ENCODE results near the gene ZBTB7A. TPM values are rescaled to one million over a fixed set of nuclear protein-coding genes. Genes with fewer than 3 reads are reported as not detected.

ZBTB7A gene
- total RNA-seq, 1 donor from 2014 or later: 14.5 TPM

DNA sequence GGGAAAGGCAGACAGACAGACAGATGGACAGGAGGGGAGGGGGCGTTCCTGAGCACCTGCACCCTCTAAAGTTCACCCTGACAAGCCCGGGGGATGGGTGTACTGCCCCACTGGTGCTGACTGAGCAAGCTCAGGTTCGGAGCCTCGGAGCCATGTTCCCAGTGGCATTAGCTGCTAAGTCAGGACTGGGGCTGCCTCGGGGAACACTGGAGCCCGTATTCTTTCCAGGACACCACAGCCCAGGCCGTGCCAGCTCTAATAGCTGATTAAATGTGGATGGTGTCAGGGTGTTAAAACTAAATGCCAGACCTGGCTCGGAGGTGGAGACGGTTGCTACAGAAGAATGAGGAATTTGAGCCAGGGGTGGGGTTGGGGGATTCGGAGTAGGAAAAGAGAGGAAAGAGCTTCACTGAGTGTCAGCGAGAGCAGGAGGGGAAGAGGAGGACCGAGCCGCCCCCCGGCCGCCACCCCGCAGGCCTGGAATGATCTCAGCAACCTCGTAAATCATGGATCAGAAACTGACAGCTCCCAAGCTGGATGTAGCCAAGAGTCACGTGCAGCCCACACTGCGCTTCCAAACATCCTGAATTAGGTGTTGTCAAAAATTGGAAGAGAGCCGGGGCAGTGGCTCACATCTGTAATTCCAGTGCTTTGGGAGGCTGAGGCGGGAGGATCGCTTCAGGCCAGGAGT, 46.8 kb upstream of the ZBTB7A start:
- Mint-ChIP-seq H3K4me3 (ENCODE audit: unreplicated experiment) (peak overlapping the region; percentile 42), H3K27ac (ENCODE audit: unreplicated experiment) (no peak overlapping the region), H3K27me3 (ENCODE audit: unreplicated experiment) (peaks cover 8% of the 10 kb centered on the region), H3K4me1 (ENCODE audit: unreplicated experiment) (no peaks in the 10 kb centered on the region), H3K9me3 (ENCODE audit: unreplicated experiment) (no peaks in the 10 kb centered on the region), H3K36me3 (ENCODE audit: low read depth, unreplicated experiment) (peaks cover 31% of the 10 kb centered on the region)
- no peak for DNase-seq (ENCODE audit: low spot score)
- TF ChIP-seq, protein P1, sequence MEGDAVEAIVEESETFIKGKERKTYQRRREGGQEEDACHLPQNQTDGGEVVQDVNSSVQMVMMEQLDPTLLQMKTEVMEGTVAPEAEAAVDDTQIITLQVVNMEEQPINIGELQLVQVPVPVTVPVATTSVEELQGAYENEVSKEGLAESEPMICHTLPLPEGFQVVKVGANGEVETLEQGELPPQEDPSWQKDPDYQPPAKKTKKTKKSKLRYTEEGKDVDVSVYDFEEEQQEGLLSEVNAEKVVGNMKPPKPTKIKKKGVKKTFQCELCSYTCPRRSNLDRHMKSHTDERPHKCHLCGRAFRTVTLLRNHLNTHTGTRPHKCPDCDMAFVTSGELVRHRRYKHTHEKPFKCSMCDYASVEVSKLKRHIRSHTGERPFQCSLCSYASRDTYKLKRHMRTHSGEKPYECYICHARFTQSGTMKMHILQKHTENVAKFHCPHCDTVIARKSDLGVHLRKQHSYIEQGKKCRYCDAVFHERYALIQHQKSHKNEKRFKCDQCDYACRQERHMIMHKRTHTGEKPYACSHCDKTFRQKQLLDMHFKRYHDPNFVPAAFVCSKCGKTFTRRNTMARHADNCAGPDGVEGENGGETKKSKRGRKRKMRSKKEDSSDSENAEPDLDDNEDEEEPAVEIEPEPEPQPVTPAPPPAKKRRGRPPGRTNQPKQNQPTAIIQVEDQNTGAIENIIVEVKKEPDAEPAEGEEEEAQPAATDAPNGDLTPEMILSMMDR (IDR thresholded peaks at IDR 0.05; ENCODE audit: unreplicated experiment): no peak

DNA sequence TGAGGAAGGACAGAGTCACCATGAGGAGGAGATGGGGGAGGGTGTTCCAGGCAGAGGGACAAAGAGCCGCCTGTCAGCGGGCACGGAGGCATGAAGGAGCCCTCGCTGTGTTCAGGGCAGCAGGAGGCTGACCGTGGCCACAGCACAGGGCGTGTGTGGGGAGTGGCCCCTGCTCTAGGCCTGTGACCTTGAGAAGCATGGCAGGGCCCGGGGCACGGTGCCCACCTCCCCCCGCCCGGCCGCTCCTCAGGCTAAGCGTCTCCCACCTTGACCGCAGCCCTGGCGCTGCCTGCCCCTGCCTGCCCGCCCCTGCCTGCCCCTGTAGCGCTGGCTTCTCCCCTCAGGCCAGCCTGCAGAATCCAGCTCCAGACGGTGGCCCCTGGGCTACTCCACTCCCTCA, 45.7 kb upstream of the ZBTB7A start:
- Mint-ChIP-seq H3K4me3 (ENCODE audit: unreplicated experiment) (no peak overlapping the region), H3K27ac (ENCODE audit: unreplicated experiment) (no peak overlapping the region), H3K4me1 (ENCODE audit: unreplicated experiment) (no peaks in the 10 kb centered on the region), H3K36me3 (ENCODE audit: low read depth, unreplicated experiment) (peaks cover 35% of the 10 kb centered on the region), H3K27me3 (ENCODE audit: unreplicated experiment) (peaks cover 8% of the 10 kb centered on the region), H3K9me3 (ENCODE audit: unreplicated experiment) (no peaks in the 10 kb centered on the region)
- no peak for DNase-seq (ENCODE audit: low spot score)
- TF ChIP-seq, protein P1 (IDR thresholded peaks at IDR 0.05; ENCODE audit: unreplicated experiment): no peak

DNA sequence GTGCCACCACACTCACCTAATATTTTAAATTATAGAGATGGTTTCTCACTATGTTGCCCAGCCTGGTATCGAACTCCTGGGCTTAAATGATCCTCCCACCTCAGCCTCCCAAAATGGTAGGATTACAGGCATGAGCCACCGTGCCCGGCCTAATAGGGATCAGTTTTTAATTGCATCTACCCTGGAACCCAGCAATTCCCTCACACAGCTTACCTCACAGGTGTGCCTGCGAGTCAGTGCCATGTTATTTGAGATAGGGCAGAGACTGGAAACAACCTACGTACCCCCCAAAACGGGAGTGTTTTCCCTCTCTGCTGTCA, 42.9 kb upstream of the ZBTB7A start:
- peaks cover 10% of the 10 kb centered on the region for H3K27me3 Mint-ChIP-seq (ENCODE audit: unreplicated experiment)
- no peaks in the 10 kb centered on the region for H3K9me3 Mint-ChIP-seq (ENCODE audit: unreplicated experiment)
- H3K4me3 Mint-ChIP-seq (ENCODE audit: unreplicated experiment): no peak overlapping the region
- no peak for DNase-seq (ENCODE audit: low spot score)
- H3K4me1 Mint-ChIP-seq (ENCODE audit: unreplicated experiment): no peaks in the 10 kb centered on the region
- peaks cover 42% of the 10 kb centered on the region for H3K36me3 Mint-ChIP-seq (ENCODE audit: low read depth, unreplicated experiment)
- H3K27ac Mint-ChIP-seq (ENCODE audit: unreplicated experiment): peak overlapping the region; percentile 18
- TF ChIP-seq, protein P1 (IDR thresholded peaks at IDR 0.05; ENCODE audit: unreplicated experiment): no peak

DNA sequence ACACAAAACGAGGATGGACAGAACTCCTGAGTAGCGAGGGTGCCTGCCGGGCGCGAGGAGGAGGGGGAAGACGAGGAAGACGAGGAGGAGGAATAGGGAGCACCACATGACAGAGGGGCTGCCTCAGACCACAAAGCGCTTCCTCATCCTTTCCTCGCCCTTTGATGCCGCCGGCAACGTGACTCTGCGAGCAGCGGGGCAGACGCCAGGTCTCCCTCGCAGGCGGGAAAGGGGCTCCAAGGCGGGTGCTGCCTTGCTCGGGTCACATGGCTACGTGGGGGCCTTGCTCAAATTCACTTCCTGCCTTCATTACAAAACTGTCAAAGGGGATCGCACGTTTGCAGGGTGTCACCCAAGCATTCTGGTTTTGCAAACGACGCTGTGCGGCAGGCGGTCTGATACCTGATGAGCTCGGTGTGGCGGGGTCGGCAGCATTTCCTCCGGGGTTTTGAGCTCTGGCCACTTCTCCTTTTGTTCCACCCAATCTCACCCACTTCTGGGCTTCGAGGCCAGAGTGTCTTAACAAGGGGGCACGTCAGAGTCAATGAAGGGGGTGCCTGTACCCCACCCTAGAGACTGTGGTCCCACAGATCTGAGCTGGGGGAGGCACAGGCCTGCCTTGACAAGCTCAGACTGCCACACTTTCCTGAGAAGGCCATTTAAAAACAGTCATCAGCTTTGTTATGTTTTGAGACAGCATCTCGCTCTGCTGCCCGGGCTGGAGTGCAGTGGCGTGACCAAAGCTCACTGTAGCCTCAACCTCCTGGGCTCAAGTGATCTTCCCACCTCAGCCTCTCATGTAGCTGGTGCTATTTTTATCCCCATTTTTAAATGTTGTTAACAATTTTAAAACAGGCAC, 42.3 kb upstream of the ZBTB7A start:
- H3K4me3 Mint-ChIP-seq (ENCODE audit: unreplicated experiment): no peak overlapping the region
- H3K27me3 Mint-ChIP-seq (ENCODE audit: unreplicated experiment): peaks cover 10% of the 10 kb centered on the region
- H3K36me3 Mint-ChIP-seq (ENCODE audit: low read depth, unreplicated experiment): peaks cover 38% of the 10 kb centered on the region
- H3K27ac Mint-ChIP-seq (ENCODE audit: unreplicated experiment): no peak overlapping the region
- TF ChIP-seq, protein P1 (IDR thresholded peaks at IDR 0.05; ENCODE audit: unreplicated experiment): no peak
- H3K4me1 Mint-ChIP-seq (ENCODE audit: unreplicated experiment): no peaks in the 10 kb centered on the region
- no peak for DNase-seq (ENCODE audit: low spot score)
- no peaks in the 10 kb centered on the region for H3K9me3 Mint-ChIP-seq (ENCODE audit: unreplicated experiment)

- Mint-ChIP-seq H3K4me1 (ENCODE audit: unreplicated experiment) (no peaks in the 10 kb centered on the region), H3K36me3 (ENCODE audit: low read depth, unreplicated experiment) (peaks cover 26% of the 10 kb centered on the region), H3K27ac (ENCODE audit: unreplicated experiment) (no peak overlapping the region), H3K27me3 (ENCODE audit: unreplicated experiment) (peaks cover 2% of the 10 kb centered on the region), H3K9me3 (ENCODE audit: unreplicated experiment) (no peaks in the 10 kb centered on the region), H3K4me3 (ENCODE audit: unreplicated experiment) (no peak overlapping the region)
- TF ChIP-seq, protein P1 (IDR thresholded peaks at IDR 0.05; ENCODE audit: unreplicated experiment): no peak
- DNase-seq (ENCODE audit: low spot score): no peak
Observed at GRCh38 chr19:4103080-4103433, 36.4 kb upstream of the ZBTB7A start.
